NB4 (cell line): ENCODE measurements around the gene ZCCHC7.

ENCODE experiments used
- MYC ChIP-seq: IDR thresholded peaks from 2 replicates; pipeline ENCODE4 v1.6.1; 2011; ENCODE audit warnings: low read depth, low read length
- POLR2A ChIP-seq: IDR thresholded peaks from 2 replicates; pipeline ENCODE4 v1.6.1; 2011; ENCODE audit warnings: mild to moderate bottlenecking; ENCODE audit not compliant: insufficient read length; ENCODE audit errors: extremely low read depth
- TF ChIP-seq, protein P1 (sequence below): IDR thresholded peaks from one replicate; pipeline ENCODE4 v1.5.1; 2012; ENCODE audit warnings: low read depth, low read length
- TF ChIP-seq, protein P2 (sequence below): IDR thresholded peaks from 2 replicates; pipeline ENCODE4 v1.6.1; 2011; ENCODE audit warnings: low read depth, low read length

DNA sequence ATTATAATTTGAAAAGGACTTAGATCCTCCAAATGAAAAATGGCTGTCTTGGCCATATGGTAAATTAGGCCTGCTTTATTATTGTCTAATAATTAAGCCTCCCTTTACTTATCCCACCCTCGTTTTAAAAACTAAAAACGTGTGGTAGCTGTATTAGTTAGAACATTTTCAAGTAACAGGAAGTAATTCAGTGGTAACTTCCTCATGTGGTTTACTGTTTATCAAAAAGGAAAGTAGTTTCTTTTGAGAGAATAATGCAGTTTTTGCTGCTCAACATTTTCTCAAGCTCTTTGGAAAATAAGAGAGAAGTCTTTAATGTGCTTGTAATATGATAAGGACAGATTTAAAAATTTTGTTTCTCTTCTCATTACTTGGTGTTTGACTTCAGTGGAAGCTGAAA, 26.0 kb downstream of the ZCCHC7 start:
- TF ChIP-seq, protein P1, sequence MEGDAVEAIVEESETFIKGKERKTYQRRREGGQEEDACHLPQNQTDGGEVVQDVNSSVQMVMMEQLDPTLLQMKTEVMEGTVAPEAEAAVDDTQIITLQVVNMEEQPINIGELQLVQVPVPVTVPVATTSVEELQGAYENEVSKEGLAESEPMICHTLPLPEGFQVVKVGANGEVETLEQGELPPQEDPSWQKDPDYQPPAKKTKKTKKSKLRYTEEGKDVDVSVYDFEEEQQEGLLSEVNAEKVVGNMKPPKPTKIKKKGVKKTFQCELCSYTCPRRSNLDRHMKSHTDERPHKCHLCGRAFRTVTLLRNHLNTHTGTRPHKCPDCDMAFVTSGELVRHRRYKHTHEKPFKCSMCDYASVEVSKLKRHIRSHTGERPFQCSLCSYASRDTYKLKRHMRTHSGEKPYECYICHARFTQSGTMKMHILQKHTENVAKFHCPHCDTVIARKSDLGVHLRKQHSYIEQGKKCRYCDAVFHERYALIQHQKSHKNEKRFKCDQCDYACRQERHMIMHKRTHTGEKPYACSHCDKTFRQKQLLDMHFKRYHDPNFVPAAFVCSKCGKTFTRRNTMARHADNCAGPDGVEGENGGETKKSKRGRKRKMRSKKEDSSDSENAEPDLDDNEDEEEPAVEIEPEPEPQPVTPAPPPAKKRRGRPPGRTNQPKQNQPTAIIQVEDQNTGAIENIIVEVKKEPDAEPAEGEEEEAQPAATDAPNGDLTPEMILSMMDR, result no peak
- TF ChIP-seq POLR2A, result no peak
- TF ChIP-seq, protein P2, sequence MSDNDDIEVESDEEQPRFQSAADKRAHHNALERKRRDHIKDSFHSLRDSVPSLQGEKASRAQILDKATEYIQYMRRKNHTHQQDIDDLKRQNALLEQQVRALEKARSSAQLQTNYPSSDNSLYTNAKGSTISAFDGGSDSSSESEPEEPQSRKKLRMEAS, result no peak
- no peak for TF ChIP-seq MYC
